IMR-90 (cell line): ENCODE results near the gene CCDC74A. TPM values are rescaled to one million over a fixed set of nuclear protein-coding genes. Genes with fewer than 3 reads are reported as not detected.

Source experiments
- ATAC-seq: fragments of 200-7000 bp; cut with Tn5 transposase; 2 replicates; pipeline ENCODE4 v1.9.1; 2020; ENCODE audit warnings: low read depth, mild to moderate bottlenecking, moderate library complexity
- BruUV-seq: library from RNA; stranded (reverse); fragments of 400-500 nt; replicated peaks from 2 replicates; lab custom pipeline; 2021; lab: Mats Ljungman, UMichigan
- CTCF ChIA-PET: fragments of 300-600 bp; formaldehyde crosslinking; extraction: SDS; loops from one replicate; lab custom pipeline; 2021; ENCODE audit warnings: antibody characterized with exemption; lab: Yijun Ruan, JAX
- POLR2A ChIA-PET: fragments of 300-600 bp; sonication (Branson Sonifier 250); formaldehyde crosslinking; loops from one replicate; lab custom pipeline; 2022; ENCODE audit warnings: antibody characterized with exemption; ENCODE audit not compliant: unreplicated experiment; lab: Charles Lee
- DNase-seq: peaks from one replicate; pipeline ENCODE4 v3.0.0; 2013
- H2AFZ ChIP-seq: replicated peaks from 2 replicates; pipeline ENCODE3; 2013; ENCODE audit warnings: low read length, mild to moderate bottlenecking; ENCODE audit not compliant: poor library complexity
- H2AK5ac ChIP-seq: 2 replicates; pipeline ENCODE4 v1.6.1; 2013; ENCODE audit warnings: low read depth, low read length, inconsistent platforms
- H2AK9ac ChIP-seq: replicated peaks from 2 replicates; pipeline ENCODE3; 2013; ENCODE audit warnings: mild to moderate bottlenecking, low read depth, low read length, moderate library complexity; ENCODE audit not compliant: poor library complexity
- H2BK120ac ChIP-seq: 2 replicates; pipeline ENCODE4 v1.6.1; 2013; ENCODE audit warnings: low read depth, low read length, inconsistent platforms
- H2BK15ac ChIP-seq: 3 replicates; pipeline ENCODE4 v1.6.1; 2013; ENCODE audit warnings: low read depth, low read length, inconsistent platforms
- H2BK20ac ChIP-seq: 2 replicates; pipeline ENCODE4 v1.6.1; 2013; ENCODE audit warnings: low read depth, mild to moderate bottlenecking, inconsistent platforms, low read length, moderate library complexity
- H2BK5ac ChIP-seq: 2 replicates; pipeline ENCODE4 v1.6.1; 2013; ENCODE audit warnings: mild to moderate bottlenecking, low read depth, low read length, inconsistent platforms; ENCODE audit not compliant: poor library complexity, severe bottlenecking
- H3K14ac ChIP-seq: replicated peaks from 2 replicates; pipeline ENCODE4 v1.6.1; 2013; ENCODE audit warnings: low read depth, low read length, inconsistent platforms
- H3K18ac ChIP-seq: 2 replicates; pipeline ENCODE4 v1.6.1; 2013; ENCODE audit warnings: low read depth, low read length, control low read depth
- H3K23ac ChIP-seq: 2 replicates; pipeline ENCODE4 v1.6.1; 2013; ENCODE audit warnings: low read depth, low read length, inconsistent platforms
- H3K27ac ChIP-seq: 2 replicates; pipeline ENCODE4 v1.5.1; 2013; ENCODE audit warnings: mild to moderate bottlenecking, control low read depth, low read length; ENCODE audit not compliant: insufficient read depth
- H3K27me3 ChIP-seq: 2 replicates; pipeline ENCODE4 v1.6.1; 2013; ENCODE audit warnings: low read length; ENCODE audit not compliant: control insufficient read depth, insufficient read depth
- H3K36me3 ChIP-seq: 2 replicates; pipeline ENCODE4 v1.6.1; 2013; ENCODE audit warnings: low read length, mixed read lengths; ENCODE audit not compliant: control insufficient read depth, insufficient read depth
- H3K4ac ChIP-seq: 2 replicates; pipeline ENCODE4 v1.6.1; 2013; ENCODE audit warnings: low read depth, low read length, inconsistent platforms
- H3K4me1 ChIP-seq: 2 replicates; pipeline ENCODE4 v1.6.1; 2013; ENCODE audit warnings: low read length, mixed read lengths; ENCODE audit not compliant: control insufficient read depth, insufficient read depth
- H3K4me2 ChIP-seq: 2 replicates; pipeline ENCODE4 v1.6.1; 2013; ENCODE audit warnings: low read depth, mild to moderate bottlenecking, control low read depth, low read length, moderate library complexity
- H3K4me3 ChIP-seq: 2 replicates; pipeline ENCODE4 v1.5.1; 2013; ENCODE audit warnings: low read depth, mild to moderate bottlenecking, control low read depth, low read length, moderate library complexity; ENCODE audit not compliant: insufficient read depth
- H3K56ac ChIP-seq: 2 replicates; pipeline ENCODE4 v1.6.1; 2013; ENCODE audit warnings: low read length, inconsistent platforms; ENCODE audit not compliant: insufficient read depth; ENCODE audit errors: extremely low read depth
- H3K79me1 ChIP-seq, 2 experiments: 2 replicates each; pipeline ENCODE4 v1.6.1; 2013; ENCODE audit warnings: low read length in 2 of 2, inconsistent platforms in 1 of 2, low read depth in 1 of 2
- H3K9ac ChIP-seq: 2 replicates; pipeline ENCODE4 v1.6.1; 2013; ENCODE audit warnings: low read depth, low read length, control low read depth
- H3K9me1 ChIP-seq: 2 replicates; pipeline ENCODE4 v1.6.1; 2013; ENCODE audit warnings: low read length, inconsistent platforms; ENCODE audit not compliant: insufficient read depth
- H3K9me3 ChIP-seq: 2 replicates; pipeline ENCODE4 v1.6.1; 2013; ENCODE audit warnings: low read length; ENCODE audit not compliant: control insufficient read depth, insufficient read depth
- H4K20me1 ChIP-seq: 2 replicates; pipeline ENCODE4 v1.6.1; 2013; ENCODE audit warnings: low read length, inconsistent platforms; ENCODE audit not compliant: insufficient read depth
- H4K5ac ChIP-seq: 2 replicates; pipeline ENCODE4 v1.6.1; 2013; ENCODE audit warnings: mild to moderate bottlenecking, low read depth, low read length, control low read depth
- H4K8ac ChIP-seq, 2 experiments: 2 replicates each; pipeline ENCODE4 v1.6.1; 2013; ENCODE audit warnings: low read depth in 2 of 2, low read length in 2 of 2, control low read depth in 1 of 2, inconsistent platforms in 1 of 2
- H4K91ac ChIP-seq: 2 replicates; pipeline ENCODE4 v1.6.1; 2013; ENCODE audit warnings: low read depth, low read length, inconsistent platforms; ENCODE audit not compliant: insufficient read depth
- BHLHE40 ChIP-seq: fragments of 150-350 bp; IDR thresholded peaks from 2 replicates; pipeline ENCODE4 v1.6.1; 2016; ENCODE audit warnings: mild to moderate bottlenecking, low read depth, low read length
- CEBPB ChIP-seq: IDR thresholded peaks from 2 replicates; pipeline ENCODE4 v1.6.1; 2012; ENCODE audit warnings: low read depth, low read length, improper control_type of control experiment
- CHD1 ChIP-seq: IDR thresholded peaks from 2 replicates; pipeline ENCODE4 v1.6.1; 2012; ENCODE audit warnings: low read depth, low read length, improper control_type of control experiment
- FOS ChIP-seq: fragments of 150-350 bp; IDR thresholded peaks from 2 replicates; pipeline ENCODE4 v1.6.1; 2016; ENCODE audit warnings: low read depth, low read length
- MAFK ChIP-seq: IDR thresholded peaks from 2 replicates; pipeline ENCODE4 v1.6.1; 2012; ENCODE audit warnings: low read depth, low read length, improper control_type of control experiment
- MXI1 ChIP-seq: IDR thresholded peaks from 2 replicates; pipeline ENCODE4 v1.6.1; 2012; ENCODE audit warnings: low read depth, mild to moderate bottlenecking, low read length, moderate library complexity, borderline replicate concordance
- NFE2L2 ChIP-seq: fragments of 150-350 bp; IDR thresholded peaks from 2 replicates; pipeline ENCODE4 v1.6.1; 2016; ENCODE audit warnings: low read depth, mild to moderate bottlenecking, low read length
- RAD21 ChIP-seq: IDR thresholded peaks from 2 replicates; pipeline ENCODE4 v1.6.1; 2012; ENCODE audit warnings: low read length, improper control_type of control experiment
- RCOR1 ChIP-seq: IDR thresholded peaks from 2 replicates; pipeline ENCODE4 v1.6.1; 2012; ENCODE audit warnings: mild to moderate bottlenecking, low read length, improper control_type of control experiment; ENCODE audit not compliant: insufficient replicate concordance
- RFX5 ChIP-seq: IDR thresholded peaks from 2 replicates; pipeline ENCODE4 v1.8.0; 2012; ENCODE audit warnings: low read depth, mild to moderate bottlenecking, low read length, moderate library complexity
- SMC3 ChIP-seq: fragments of 150-350 bp; IDR thresholded peaks from 2 replicates; pipeline ENCODE4 v1.6.1; 2016; ENCODE audit warnings: low read depth, mild to moderate bottlenecking, antibody characterized with exemption, low read length, moderate library complexity
- WGBS, 2 experiments: methylation state at CpG; one replicate each; pipeline versions ENCODE4 v1.1.5 to v1.1.7; 2013; ENCODE audit warnings: missing lambda C conversion rate in 2 of 2; ENCODE audit not compliant: insufficient read length in 1 of 2; ENCODE audit errors: extremely low coverage in 2 of 2; 5-methylcytosine and 5-hydroxymethylcytosine counted together
- dilution Hi-C: fragments of 300-500 bp; cut with HindIII; formaldehyde crosslinking; loops from one replicate; pipeline ENCODE4 v1.14.3; 2018; ENCODE audit warnings: low sequenced_read_pairs; ENCODE audit not compliant: unreplicated experiment
- in situ Hi-C: fragments of 300-500 bp; cut with MboI; formaldehyde crosslinking; loops from 3 replicates; pipeline ENCODE4 v1.14.3; 2019; ENCODE audit warnings: low sequenced_read_pairs, inconsistent platforms, mixed read lengths
- intact Hi-C: fragments of 100-400 bp; cut with micrococcal nuclease; formaldehyde crosslinking; loops from 2 replicates; pipeline ENCODE4 v1.10.0; 2022
- polyA plus RNA-seq, 3 experiments: library from polyadenylated mRNA; depleted of rRNA; stranded (reverse); fragments of >200 nt; gene quantifications; 2 replicates each; pipeline ENCODE4 v1.2.3, GENCODE V29; 2012; ENCODE audit warnings: low replicate concordance in 1 of 3
- total RNA-seq: library from RNA; depleted of rRNA; stranded (reverse); fragments of >200 nt; gene quantifications from 2 replicates; pipeline ENCODE4 v1.2.3, GENCODE V29; 2012
- TF ChIP-seq, protein P1 (sequence below): fragments of 150-350 bp; IDR thresholded peaks from 2 replicates; pipeline ENCODE4 v1.6.1; 2017; ENCODE audit warnings: mild to moderate bottlenecking, antibody characterized with exemption, low read length, low read depth
- TF ChIP-seq, protein P2 (sequence below): fragments of 150-350 bp; IDR thresholded peaks from 2 replicates; pipeline ENCODE4 v1.6.1; 2016; ENCODE audit warnings: low read depth, mild to moderate bottlenecking, low read length, moderate library complexity, borderline replicate concordance
- TF ChIP-seq, protein P3 (sequence below): conservative IDR thresholded peaks from 2 replicates; pipeline ENCODE4 v1.5.1; 2012; ENCODE audit warnings: mild to moderate bottlenecking, low read depth, low read length, improper control_type of control experiment

CCDC74A gene
- total and polyA plus RNA-seq, 2 of the 4 experiments (the other 2 are of a cell fraction): 3.8 to 11.9 TPM

DNA sequence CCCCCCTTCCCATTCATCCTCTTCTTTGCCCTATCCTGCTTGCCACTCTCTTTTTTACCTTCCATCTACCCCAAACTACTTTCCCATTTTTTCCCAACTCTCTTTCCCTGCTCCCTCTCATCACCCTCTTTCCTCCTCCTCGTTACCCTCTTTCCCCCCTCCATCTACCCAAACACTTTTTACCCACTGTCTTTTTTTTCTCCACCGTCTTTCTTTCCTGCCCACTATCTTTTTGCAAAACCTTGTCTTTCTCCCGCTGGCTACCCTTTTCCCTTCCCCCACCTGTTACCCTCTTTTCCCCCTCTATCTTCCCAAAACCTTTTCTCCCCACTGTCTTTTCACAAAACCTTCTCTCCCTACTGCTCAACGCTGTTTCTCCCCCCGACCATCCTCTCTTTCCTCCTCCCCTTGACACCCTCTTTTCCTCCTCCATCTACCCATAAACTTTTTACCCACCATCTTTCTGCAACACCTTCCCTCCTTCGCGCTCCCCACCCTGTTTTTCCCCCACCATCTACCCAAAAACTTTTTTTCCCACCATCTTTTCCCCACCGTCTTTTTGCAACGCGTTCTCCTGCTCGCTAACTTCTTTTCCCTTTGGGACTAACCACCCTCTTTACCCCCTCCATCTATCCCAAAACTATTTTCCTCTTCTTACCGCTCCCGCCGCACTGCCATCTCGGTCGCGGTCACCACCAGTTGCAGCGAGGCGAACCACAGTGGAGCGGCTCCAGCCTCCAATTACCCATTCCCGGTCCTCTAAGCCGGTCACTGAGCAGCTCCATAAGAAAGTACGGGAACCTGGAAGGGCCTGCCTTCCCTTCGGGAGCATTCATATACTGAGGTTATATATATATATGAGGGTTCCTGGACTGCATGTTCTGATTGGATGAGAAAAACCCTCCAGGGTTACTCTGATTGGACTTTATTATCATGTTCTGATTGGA is 15.0 kb downstream of the CCDC74A start:
- dilution Hi-C loops: no loop called here
- TF ChIP-seq SMC3: no peak
- TF ChIP-seq FOS: no peak
- TF ChIP-seq, protein P1, sequence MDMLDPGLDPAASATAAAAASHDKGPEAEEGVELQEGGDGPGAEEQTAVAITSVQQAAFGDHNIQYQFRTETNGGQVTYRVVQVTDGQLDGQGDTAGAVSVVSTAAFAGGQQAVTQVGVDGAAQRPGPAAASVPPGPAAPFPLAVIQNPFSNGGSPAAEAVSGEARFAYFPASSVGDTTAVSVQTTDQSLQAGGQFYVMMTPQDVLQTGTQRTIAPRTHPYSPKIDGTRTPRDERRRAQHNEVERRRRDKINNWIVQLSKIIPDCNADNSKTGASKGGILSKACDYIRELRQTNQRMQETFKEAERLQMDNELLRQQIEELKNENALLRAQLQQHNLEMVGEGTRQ: no peak
- no peak for TF ChIP-seq RAD21
- no peak for TF ChIP-seq MAFK
- TF ChIP-seq MXI1: no peak
- no peak for TF ChIP-seq NFE2L2
- no peak for TF ChIP-seq CEBPB
- no peak for TF ChIP-seq BHLHE40
- no peak for TF ChIP-seq RCOR1
- TF ChIP-seq, protein P2, sequence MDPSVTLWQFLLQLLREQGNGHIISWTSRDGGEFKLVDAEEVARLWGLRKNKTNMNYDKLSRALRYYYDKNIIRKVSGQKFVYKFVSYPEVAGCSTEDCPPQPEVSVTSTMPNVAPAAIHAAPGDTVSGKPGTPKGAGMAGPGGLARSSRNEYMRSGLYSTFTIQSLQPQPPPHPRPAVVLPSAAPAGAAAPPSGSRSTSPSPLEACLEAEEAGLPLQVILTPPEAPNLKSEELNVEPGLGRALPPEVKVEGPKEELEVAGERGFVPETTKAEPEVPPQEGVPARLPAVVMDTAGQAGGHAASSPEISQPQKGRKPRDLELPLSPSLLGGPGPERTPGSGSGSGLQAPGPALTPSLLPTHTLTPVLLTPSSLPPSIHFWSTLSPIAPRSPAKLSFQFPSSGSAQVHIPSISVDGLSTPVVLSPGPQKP: no peak
- TF ChIP-seq, protein P3, sequence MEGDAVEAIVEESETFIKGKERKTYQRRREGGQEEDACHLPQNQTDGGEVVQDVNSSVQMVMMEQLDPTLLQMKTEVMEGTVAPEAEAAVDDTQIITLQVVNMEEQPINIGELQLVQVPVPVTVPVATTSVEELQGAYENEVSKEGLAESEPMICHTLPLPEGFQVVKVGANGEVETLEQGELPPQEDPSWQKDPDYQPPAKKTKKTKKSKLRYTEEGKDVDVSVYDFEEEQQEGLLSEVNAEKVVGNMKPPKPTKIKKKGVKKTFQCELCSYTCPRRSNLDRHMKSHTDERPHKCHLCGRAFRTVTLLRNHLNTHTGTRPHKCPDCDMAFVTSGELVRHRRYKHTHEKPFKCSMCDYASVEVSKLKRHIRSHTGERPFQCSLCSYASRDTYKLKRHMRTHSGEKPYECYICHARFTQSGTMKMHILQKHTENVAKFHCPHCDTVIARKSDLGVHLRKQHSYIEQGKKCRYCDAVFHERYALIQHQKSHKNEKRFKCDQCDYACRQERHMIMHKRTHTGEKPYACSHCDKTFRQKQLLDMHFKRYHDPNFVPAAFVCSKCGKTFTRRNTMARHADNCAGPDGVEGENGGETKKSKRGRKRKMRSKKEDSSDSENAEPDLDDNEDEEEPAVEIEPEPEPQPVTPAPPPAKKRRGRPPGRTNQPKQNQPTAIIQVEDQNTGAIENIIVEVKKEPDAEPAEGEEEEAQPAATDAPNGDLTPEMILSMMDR: no peak
- TF ChIP-seq CHD1: no peak
- no peak for TF ChIP-seq RFX5

More for the DNA sequence above, 15.0 kb downstream of the CCDC74A start:
- Histone ChIP-seq H3K9me1 (no peaks in the 10 kb centered on the region), H2BK120ac (no peak overlapping the region), H4K91ac (no peak overlapping the region), H3K27me3 (peaks cover 2% of the 10 kb centered on the region; the same call in 1 of the 2 replicates), H3K27ac (no peak overlapping the region), H3K4me1 (no peaks in the 10 kb centered on the region), H3K9me3 (no peaks in the 10 kb centered on the region), H2BK15ac (no peak overlapping the region), H2AK9ac (no peak overlapping the region), H3K18ac (no peak overlapping the region), H2AK5ac (no peak overlapping the region), H4K20me1 (no peaks in the 10 kb centered on the region), H3K56ac (no peak overlapping the region), H2BK5ac (no peak overlapping the region), H4K8ac (no peak overlapping the region), H3K4me2 (no peak overlapping the region), H3K79me1 (no peaks in the 10 kb centered on the region), H3K23ac (no peak overlapping the region), H3K14ac (no peak overlapping the region), H3K36me3 (no peaks in the 10 kb centered on the region), H3K4ac (no peak overlapping the region), H4K5ac (no peak overlapping the region), H2AFZ (no peak overlapping the region), H3K4me3 (no peak overlapping the region), H2BK20ac (no peak overlapping the region), H3K9ac (no peak overlapping the region)
- BruUV-seq: no TSS peak
- WGBS, 2 experiments: 77 to 100% methylated on average over 6 to 7 of the region's 24 CpGs
- no peak for DNase-seq
- POLR2A ChIA-PET: no interaction called here
- in situ Hi-C loops: no loop called here
- CTCF ChIA-PET: no interaction called here
- ATAC-seq: no peak
- intact Hi-C loops: no loop called here
